Measurements from ENCODE around the gene PPP1CA.
"Not testable (repeated sequence)": the region's sequence is repeated elsewhere in the genome, so short reads cannot be mapped to it uniquely, and the experiment has no call there.

PPP1CA gene

DNA sequence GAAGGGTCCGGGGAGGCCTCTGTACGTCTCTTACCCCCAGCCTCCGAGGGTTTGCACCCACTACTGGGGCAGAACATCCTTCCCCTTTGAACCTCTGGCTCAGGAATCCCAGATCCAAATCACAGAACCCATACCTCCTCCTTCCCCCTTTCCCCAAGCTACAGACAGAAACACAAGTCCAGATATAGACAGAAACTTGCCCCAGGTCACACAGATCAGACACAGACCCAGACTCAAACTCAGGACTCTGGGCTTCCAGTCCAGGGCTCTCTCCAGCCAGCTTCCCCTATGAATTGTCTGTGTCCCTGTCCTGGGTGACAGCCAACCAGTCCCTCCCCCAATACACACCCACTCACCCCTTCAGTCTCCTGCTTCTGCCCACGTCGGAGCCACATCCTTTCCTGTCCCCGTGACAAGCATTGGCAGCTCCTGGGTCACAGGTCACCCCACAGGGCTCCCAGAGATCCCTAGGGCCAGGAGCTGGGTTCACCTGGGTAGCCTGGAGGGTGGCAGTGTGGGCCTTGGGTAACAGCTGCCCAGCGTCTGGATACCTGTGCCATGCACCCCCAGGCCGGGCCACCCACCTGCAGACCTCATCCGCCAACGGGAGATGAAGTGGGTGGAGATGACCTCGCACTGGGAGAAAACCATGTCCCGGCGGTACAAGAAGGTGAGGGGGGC, 3.0 kb upstream of the PPP1CA start:
- no peak for DNase-seq (ENCODE audit: low read depth in 2 of 3, low spot score in 1 of 3)

DNA sequence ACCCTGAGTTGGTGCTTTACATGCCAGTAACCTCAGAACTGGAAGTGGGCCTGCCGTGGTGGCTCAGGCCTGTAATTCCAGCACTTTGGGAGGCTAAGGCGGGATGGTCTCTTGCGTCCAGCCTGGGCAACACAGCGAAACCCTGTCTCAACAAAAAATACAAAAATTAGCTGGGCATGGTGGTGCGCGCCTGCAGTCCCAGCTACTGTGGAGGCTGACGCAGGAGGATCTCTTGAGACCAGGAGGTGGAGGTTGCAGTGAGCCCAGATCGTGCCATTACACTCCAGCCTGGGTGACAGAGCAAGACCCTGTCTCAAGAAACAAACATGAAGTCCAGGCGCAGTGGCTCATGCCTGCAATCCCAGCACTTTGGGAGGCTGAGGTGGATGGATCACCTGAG, 1.4 kb upstream of the PPP1CA start:
- DNase-seq (ENCODE audit: low read depth in 2 of 3, low spot score in 1 of 3), result not testable (repeated sequence)

DNA sequence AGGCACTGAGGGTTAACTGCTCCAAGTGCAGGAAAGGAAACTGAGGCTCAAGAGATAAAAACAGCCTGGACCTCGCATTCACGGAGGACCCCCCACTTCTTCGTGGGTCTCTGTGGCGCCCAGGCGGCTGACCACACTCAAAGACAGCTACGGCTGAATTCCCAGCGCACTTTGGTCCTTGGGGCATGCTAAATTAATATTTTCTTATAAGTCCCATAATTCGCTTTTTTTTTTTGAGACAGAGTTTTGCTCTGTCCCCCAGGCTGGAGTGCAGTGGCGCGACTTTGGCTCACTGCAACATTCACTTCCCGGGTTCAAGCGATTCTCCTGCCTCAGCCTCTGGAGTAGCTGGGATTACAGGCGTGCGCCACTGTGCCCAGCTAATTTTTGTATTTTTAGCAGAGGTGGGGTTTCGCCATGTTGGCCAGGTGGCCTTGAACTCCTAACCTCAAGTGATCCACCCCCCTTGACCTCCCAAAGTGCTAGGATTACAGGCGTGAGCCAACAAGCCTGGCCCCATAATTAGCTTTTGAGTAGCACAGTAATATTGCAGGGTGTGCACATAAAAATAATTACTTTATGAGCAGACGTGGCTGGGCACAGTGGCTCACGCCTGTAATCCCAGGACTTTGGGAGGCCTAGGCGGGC, 658 bp upstream of the PPP1CA start:
- not testable (repeated sequence) for DNase-seq (ENCODE audit: low read depth in 2 of 3, low spot score in 1 of 3)

DNA sequence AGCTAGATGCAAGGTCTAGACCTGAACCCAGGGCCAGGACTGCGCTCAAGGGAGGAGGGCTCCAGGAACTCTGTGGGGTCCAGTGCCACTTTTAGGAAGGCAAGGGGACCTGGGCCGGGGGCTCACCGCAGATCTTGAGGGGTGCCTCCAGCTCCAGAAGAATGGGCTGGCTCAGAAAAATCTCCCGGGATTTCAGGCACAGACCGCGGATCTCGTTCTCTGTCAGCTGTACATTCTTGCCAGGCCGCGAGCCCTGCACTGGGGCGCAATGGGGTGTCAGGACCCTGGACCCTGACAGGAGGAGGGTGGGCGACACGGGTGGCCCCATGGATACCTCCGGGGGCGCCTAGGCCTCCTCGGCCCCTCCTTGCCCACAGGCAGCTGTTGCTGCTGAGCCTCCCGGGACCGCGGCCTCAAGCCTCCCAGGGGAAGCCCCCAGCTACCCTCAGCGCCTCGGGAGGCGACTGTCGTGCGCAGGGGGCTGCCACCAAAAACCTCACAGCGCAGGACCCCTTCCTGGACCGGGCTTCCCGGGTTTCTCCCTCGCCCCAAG, 640 bp downstream of the PPP1CA start:
- no peak for DNase-seq (ENCODE audit: low read depth in 2 of 3, low spot score in 1 of 3)

DNA sequence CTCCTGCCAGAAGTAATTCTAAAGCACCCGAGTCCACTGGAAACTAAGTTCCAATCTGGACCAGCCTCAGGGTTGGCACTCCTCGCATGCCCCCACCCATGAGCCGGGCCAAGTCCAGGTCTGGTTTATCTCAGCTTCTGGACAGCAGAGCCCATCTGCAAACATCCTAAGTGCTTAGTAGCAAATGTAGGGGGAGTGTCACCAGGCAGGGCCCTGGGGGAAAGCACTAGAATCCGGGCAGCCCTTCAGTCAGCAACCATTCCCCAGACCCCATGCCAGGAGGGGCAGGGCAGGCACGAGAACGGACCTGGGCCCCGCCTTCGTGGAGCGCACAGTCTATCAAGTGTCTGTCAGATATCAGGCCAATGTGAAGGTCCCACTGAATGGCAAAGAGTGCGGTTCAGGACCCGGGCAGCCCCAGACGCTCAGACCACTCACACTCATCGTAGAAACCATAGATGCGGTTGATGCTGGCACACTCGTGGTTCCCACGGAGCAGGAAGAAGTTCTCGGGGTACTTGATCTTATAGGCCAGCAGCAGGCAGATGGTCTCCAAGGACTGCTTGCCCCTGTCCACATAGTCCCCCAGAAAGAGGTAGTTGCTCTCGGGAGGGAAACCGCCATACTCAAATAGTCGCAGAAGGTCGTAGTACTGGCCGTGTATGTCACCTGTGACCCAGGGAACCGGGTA, 1.3 kb downstream of the PPP1CA start:
- no peak for DNase-seq (ENCODE audit: low read depth in 2 of 3, low spot score in 1 of 3)

DNA sequence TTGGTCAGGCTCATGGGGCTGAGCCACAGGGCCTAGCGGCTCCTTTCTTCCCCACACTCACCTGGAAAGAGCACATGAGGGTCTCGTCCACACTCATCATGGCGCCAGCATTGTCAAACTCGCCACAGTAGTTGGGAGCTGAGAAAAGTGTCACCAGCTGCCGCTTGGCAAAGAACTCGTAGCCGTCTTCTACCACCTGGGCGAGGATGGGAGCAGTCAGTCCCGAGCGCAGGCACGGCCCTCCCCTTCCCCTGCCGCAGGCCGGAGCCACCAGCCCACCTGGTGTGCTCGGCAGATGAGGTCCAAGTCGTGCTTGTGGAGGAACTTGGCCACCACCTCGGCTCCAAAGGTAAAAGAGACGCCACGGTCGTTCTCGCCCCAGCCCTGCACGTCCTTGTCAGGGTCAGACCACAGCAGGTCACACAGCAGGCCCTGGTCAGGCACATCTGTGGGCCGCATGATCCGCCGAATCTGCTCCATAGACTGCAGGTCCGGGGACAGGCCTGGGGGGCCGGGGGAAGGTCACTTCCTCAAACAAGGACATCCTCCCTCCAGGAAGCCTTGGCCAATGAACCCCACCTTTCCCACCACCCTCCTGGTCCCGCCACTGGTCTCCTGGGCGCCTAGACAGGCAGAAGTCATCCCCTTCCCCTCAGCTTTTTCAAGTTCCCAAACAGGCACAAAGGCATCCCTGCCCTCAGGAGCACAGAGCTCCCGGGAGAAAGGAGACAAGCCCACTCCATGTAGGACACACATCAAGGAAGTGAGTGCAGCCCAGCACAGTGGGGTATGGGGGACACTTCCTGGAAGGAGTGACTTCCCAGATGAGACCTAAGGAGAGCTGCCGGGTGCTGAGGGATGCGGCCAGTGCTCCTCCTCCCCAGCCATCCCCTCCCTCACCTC, 2.7 kb downstream of the PPP1CA start:
- DNase-seq (ENCODE audit: low read depth in 2 of 3, low spot score in 1 of 3), result no peak

DNA sequence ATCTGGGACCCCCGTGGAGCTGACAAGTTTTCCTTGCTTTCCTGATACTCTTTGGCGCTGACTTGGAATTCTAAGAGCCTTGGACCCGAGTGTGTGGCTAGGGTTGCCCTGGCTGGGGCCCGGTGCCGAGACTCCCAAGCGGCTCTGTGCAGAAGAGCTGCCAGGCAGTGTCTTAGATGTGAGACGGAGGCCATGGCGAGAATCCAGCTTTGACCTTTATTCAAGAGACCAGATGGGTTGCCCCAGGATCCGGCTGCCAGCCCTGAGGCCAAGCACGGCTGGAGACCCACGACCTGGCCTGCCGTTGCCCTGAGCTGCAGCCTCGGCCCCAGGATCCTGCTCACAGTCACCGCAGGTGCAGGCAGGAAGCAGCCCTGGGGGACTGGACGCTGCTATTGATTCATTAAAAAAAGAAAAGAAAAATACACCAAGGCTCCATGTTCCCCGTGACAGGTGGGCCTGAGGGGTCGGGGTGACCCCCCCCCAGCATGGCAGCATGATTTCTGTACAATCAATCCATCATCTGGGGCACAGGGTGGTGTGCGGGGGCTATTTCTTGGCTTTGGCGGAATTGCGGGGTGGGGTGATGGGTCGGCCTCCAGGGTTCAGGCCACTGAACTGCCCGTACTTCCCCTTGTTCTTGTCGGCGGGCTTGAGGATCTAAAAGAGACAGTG, 3.5 kb downstream of the PPP1CA start:
- DNase-seq (ENCODE audit: low read depth in 2 of 3, low spot score in 1 of 3), result no peak

DNA sequence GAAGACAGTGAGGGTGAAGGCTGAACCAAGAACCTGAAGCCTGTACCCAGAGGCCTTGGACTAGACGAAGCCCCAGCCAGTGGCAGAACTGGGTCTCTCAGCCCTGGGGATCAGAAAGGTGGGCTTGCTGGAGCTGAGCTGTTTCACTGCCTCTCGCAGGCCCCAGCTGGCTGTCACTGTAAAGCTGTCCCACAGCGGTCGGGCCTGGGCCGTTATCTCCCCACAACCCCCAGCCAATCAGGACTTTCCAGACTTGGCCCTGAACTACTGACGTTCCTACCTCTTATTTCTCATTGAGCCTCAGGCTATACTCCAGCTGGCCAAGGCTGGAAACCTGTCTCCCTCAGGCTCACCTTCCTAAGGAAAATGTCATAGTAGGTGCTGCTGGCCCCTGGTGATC, 4.1 kb downstream of the PPP1CA start:
- DNase-seq (ENCODE audit: low read depth in 2 of 3, low spot score in 1 of 3), result no peak

DNA sequence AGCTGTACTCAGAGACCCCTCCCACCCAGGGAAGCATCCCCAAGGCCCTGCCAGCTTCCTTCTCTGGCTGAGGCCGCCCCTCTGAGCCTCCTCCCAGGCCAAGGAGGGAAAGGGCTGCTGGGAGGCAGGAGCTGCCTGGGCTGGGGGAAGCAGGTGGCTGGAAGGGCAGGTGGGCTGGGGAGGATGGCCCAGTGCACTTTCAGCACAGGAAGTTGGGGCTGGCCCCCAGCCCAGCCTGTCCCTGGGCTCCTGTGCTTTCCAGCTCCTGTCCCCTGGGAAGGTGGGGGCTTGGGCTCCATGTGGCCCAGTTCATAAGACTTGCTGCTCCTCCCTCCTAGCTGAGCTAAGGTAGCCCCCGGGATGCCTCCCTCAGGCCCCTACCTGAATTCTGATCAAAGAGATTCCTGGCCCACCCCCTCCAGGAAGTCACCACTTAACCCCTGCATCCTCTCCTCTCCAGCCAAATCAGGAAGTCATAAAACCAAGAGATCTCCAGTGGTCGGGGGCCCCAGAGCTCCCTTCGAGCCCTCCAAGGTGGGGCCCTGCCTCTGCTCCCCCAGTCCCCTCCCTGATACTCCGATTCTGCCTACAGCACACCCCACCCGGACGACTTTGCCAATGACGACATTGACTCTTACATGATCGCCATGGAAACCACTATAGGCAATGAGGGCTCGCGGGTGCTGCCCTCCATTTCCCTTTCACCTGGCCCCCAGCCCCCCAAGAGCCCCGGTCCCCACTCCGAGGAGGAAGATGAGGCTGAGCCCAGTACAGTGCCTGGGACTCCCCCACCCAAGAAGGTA, 4.9 kb downstream of the PPP1CA start:
- no peak for DNase-seq (ENCODE audit: low read depth in 2 of 3, low spot score in 1 of 3)

DNA sequence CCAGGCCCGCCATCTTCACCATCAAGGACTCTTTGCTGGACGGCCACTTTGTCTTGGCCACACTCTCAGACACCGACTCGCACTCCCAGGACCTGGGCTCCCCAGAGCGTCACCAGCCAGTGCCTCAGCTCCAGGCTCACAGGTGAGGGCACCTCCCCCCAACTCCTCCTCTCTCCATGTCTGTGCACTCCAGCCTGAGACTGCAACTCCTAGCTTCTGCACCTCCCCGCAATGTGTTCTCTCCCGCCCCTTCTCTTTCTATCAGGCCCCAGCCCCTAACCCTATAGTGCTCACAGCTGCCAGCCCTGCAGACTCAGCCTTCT, 5.4 kb downstream of the PPP1CA start:
- DNase-seq (ENCODE audit: low read depth in 2 of 3, low spot score in 1 of 3), result no peak

DNA sequence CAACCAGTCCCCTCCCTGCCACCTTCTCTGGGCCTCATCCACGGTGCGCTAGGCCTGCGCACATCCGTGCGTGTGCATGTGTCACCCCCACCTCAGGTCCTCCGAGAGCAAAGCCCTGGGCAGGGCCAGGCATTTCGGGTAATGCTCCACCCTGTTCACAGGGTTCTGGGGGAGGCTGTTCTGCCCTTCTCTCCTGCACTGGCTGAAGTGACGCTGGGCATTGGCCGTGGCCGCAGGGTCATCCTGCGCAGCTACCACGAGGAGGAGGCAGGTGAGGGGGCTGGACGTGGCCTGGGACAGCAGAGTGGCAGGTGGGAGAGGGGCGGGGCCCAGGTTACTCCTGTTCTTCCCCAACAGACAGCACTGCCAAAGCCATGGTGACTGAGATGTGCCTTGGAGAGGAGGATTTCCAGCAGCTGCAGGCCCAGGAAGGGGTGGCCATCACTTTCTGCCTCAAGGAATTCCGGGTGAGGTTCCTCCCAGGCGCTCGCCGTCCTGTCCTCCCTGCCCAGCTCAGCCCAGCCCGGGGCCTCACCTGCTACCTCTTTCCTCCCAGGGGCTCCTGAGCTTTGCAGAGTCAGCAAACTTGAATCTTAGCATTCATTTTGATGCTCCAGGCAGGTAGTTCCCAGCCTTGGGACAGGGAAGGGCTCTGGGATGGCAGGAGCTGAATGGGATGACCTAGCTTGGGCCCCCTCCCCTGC, 6.0 kb downstream of the PPP1CA start:
- no peak for DNase-seq (ENCODE audit: low read depth in 2 of 3, low spot score in 1 of 3)

DNA sequence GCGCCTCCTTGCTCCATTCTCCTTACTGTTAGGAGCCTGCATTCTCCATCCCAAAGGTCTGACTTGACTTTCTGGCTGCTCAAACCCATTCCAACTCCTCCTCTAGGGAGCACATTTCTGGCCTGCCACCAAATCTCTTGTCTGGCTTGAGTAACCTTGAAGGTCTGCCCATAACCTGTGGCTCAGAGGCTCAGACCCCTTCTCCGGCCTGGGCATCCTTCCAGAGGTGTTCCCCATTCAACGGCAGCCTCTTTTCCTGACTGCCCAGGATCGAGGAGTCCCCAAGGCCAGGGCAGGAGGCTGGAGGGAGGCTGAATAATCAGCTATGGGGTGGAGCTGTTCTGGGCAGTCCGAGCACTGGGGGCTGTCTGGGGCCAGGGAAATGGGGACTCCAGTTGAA, 7.7 kb downstream of the PPP1CA start:
- DNase-seq (ENCODE audit: low read depth in 2 of 3, low spot score in 1 of 3), result no peak

DNA sequence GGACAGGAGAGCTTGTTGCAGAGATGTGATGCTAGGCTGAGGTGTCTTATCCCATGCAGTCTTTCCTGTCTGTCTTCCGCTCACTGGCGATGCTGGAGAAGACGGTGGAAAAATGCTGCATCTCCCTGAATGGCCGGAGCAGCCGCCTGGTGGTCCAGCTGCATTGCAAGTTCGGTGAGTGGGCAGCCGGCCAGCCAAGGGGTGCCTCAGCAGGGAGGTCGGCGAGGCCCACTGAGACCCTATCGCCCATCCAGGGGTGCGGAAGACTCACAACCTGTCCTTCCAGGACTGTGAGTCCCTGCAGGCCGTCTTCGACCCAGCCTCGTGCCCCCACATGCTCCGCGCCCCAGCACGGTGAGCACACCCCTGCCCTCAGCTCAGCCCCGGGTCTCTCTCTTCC, 8.2 kb downstream of the PPP1CA start:
- DNase-seq (ENCODE audit: low read depth in 2 of 3, low spot score in 1 of 3), result no peak

DNA sequence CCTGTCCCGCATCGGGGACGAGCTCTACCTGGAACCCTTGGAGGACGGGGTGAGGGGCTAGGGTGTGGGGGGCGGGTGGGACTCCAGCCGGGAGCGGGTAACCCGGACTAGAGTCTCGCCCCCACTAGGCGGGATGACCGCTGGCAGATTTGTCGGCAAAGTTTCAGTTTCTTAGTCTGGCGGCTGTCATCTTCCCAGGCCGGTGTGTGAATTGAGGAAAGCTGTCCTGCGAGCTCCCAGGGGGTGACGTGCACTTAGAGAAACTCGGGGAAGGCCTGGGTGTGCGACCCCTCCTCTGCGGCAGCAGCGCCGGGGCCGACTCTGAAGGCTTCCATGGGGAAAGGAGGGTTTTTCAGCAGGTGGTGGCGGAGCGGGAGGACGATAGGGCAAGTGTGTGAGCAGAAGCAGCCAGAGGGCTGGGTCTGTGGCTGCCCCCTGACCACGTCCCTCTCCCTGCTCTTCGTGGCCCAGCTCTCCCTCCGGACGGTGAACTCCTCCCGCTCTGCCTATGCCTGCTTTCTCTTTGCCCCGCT, 9.4 kb downstream of the PPP1CA start:
- DNase-seq (ENCODE audit: low read depth in 2 of 3, low spot score in 1 of 3), result no peak

DNA sequence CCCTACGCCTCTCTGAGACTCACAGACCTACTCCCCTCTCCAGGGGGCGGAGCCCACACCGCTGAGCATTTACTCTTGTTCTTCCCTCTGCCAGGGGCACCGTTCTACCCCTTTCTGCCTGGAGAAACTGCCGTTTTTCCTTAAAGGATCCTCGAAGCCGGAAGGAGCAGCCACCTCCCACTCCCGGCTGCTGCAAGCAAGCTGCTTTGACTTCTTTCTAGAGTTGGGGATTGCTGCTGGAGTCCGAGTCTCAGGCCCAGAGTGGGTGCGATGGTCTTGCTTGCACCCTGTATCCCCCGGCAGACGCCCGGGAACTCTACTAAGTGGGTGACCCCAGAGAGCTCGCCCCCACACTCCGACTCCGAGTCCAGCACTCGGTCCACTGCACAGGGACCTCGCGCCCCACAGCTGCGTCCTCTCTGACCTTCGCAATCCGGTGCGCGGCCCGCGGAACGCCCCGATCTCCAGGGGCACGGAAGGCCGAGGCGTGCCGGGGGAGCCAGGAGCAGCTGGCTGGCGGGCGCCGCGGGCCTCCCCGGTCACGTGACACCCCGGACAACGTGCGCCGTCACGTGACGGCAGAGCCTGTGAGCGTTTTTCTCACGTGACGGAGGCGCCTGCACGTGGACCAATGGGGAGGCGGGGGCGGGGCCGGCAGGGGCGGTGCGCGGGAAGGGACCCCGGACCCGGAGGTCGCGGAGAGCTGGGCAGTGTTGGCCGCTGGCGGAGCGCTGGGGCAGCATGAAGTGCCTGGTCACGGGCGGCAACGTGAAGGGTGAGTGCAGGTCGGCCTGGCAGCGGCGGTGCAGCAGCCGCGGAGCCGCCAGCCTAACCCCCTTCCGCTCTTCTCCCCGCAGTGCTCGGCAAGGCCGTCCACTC, 10.1 kb downstream of the PPP1CA start, which contains the start of gene RAD9A:
Gene RAD9A (plus strand): TSS at position 683 of the 879 bp plus-strand sequence. CDS start 59 bp downstream, at position 742.
- peak; percentile 86 to 94 (median 90) for DNase-seq (ENCODE audit: low read depth in 2 of 3, low spot score in 1 of 3)

DNA sequence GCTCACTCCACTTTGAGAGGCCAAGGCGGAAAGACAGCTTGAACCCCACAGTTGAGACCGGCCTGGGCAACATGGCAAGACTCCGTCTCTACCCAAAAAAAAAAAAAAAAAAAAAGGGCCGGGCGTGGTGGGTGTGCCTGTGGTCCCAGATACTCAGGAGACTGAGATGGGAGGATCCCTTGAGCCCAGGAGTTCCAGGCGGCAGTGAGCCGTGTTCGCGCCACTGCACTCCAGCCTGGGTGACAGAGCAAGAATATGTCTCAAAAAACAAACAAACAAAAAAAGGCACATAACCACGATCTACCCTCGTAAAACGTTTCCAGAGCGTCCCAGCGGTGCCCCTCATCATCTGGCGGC, 10.7 kb downstream of the PPP1CA start:
- DNase-seq (ENCODE audit: low read depth in 2 of 3, low spot score in 1 of 3), result no peak

DNA sequence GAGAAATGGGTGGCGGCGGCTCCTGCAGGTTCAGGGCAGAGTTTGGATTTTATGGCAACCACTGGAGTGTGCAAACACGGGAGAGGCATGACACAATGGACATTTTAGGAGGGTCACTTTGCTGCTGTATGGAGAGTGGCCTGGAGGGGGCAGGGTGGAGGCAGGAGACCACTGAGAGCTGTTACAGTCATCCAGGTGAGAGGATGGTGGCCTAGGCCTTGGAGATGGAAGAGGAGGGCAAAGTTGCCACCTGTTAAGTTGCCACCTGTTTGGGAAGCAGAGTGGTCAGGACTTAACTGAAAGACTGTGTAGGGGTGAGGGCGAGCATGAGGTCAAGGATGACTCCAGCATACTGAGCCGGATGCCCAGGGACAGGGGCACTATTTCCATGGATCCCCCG, 12.2 kb downstream of the PPP1CA start:
- no peak for DNase-seq (ENCODE audit: low read depth in 2 of 3, low spot score in 1 of 3)

DNA sequence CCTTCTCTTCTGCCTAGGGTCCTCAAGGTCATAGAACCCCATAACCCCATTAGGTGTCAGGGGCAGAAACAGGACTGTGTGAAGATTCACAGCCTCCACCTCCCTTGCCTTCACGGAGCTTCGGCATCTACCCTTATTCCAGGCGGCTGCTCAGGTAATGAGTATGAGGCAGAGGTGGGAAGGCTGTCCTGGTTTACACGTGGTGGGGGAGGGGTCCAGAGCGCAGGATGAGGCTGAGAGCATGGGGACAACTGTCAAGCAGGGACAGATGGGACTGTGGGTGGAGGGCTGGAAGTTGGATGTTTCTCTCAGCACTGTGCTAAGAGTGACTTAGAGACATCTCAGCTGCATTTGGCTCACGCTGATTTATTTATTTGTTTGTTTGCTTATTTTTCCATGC, 14.1 kb downstream of the PPP1CA start:
- DNase-seq (ENCODE audit: low read depth in 2 of 3, low spot score in 1 of 3), result no peak
